Caco-2 (cell line): ENCODE measurements around the gene GRAP. TPM values are rescaled to one million over a fixed set of nuclear protein-coding genes. Genes with fewer than 3 reads are reported as not detected.

Source experiments
- BruUV-seq: library from RNA; stranded (reverse); fragments of 400-500 nt; replicated peaks from 2 replicates; lab custom pipeline; 2021; lab: Mats Ljungman, UMichigan
- CTCF ChIA-PET: fragments of 300-600 bp; sonication (Branson Sonifier 250); formaldehyde crosslinking; loops from one replicate; lab custom pipeline; 2022; ENCODE audit warnings: antibody characterized with exemption; lab: Charles Lee
- POLR2A ChIA-PET: fragments of 300-600 bp; sonication (Branson Sonifier 250); formaldehyde crosslinking; loops from one replicate; lab custom pipeline; 2022; ENCODE audit warnings: antibody characterized with exemption; lab: Charles Lee
- DNase-seq, 2 experiments: peaks; one replicate each; pipeline versions ENCODE4 v3.0.0 to v3.0.0-alpha.2; 2020 to 2022
- H3K27me3 ChIP-seq: replicated peaks from 2 replicates; pipeline ENCODE4 v1.6.0; 2011; ENCODE audit warnings: low read length; ENCODE audit not compliant: control insufficient read depth, insufficient read depth
- H3K36me3 ChIP-seq: 2 replicates; pipeline ENCODE4 v1.5.1; 2011; ENCODE audit warnings: low read length; ENCODE audit not compliant: control insufficient read depth, insufficient read depth
- H3K4me1 ChIP-seq: fragments of 250-450 bp; sonication (Bioruptor Pico); 2 replicates; pipeline ENCODE4 v1.5.1; 2020; ENCODE audit warnings: mild to moderate bottlenecking
- H3K4me3 ChIP-seq: 2 replicates; pipeline ENCODE4 v1.5.1; 2011; ENCODE audit warnings: low read depth, mild to moderate bottlenecking, control low read depth, low read length
- H3K9me3 ChIP-seq: fragments of 250-450 bp; sonication (Bioruptor Pico); 2 replicates; pipeline ENCODE4 v1.5.1; 2020; ENCODE audit warnings: mild to moderate bottlenecking, moderate library complexity
- H3K27ac Mint-ChIP-seq: one replicate; pipeline ENCODE4 v1.8.0; 2022; ENCODE audit warnings: mixed read lengths; ENCODE audit not compliant: unreplicated experiment
- H3K27me3 Mint-ChIP-seq: one replicate; pipeline ENCODE4 v1.8.0; 2022; ENCODE audit warnings: mixed read lengths; ENCODE audit not compliant: insufficient read depth, unreplicated experiment
- H3K36me3 Mint-ChIP-seq: one replicate; pipeline ENCODE4 v1.8.0; 2022; ENCODE audit warnings: mild to moderate bottlenecking, mixed read lengths; ENCODE audit not compliant: insufficient read depth, unreplicated experiment
- H3K4me1 Mint-ChIP-seq: one replicate; pipeline ENCODE4 v1.8.0; 2022; ENCODE audit warnings: low read depth, mixed read lengths; ENCODE audit not compliant: unreplicated experiment
- H3K4me3 Mint-ChIP-seq: one replicate; pipeline ENCODE4 v1.8.0; 2022; ENCODE audit warnings: mild to moderate bottlenecking, moderate library complexity, mixed read lengths; ENCODE audit not compliant: unreplicated experiment
- H3K9me3 Mint-ChIP-seq: one replicate; pipeline ENCODE4 v1.8.0; 2022; ENCODE audit warnings: mixed read lengths; ENCODE audit not compliant: unreplicated experiment
- intact Hi-C: fragments of 100-400 bp; cut with micrococcal nuclease; formaldehyde crosslinking; loops from one replicate; pipeline ENCODE4 v1.10.0; 2022; ENCODE audit not compliant: unreplicated experiment
- total RNA-seq: library from RNA; stranded (reverse); gene quantifications from 2 replicates; pipeline ENCODE4 v1.2.3, GENCODE V29; 2022
- TF ChIP-seq, protein P1 (sequence below), 2 experiments: fragments of 200-600 bp in 1 of 2; IDR thresholded peaks; 1 replicate in 1 of 2; 2 replicates in 1 of 2; pipeline versions ENCODE4 v1.5.1 to v1.8.0; 2011 to 2022; ENCODE audit warnings: antibody characterized with exemption in 1 of 2, control low read depth in 1 of 2, inconsistent platforms in 1 of 2, low read depth in 1 of 2, low read length in 1 of 2, mild to moderate bottlenecking in 1 of 2, moderate library complexity in 1 of 2; ENCODE audit not compliant: insufficient read depth in 1 of 2, severe bottlenecking in 1 of 2, unreplicated experiment in 1 of 2

Gene GRAP
- total RNA-seq, 1 experiment from 2014 or later: 0.50 TPM

DNA sequence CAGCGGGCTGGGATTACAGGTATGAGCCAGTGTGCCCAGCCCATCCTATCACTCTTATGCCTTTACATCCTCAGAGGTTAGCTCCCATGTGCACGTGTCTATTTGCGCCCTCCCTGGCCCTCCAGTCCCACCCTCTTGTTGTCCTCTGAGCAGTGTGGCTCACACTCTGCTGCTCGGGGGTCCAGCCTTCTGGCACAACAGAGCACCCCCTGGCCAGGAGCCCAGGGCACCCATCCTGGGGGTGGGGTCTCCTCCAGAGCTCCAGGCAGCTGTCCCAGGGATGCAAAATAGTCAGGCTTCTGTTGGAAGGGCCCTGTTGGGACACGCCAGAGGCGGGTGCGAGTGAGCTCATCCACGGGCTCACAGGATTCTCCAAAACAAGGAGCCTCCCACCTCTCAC lies 30.5 kb downstream of the GRAP start:
- H3K9me3 Mint-ChIP-seq: no peaks in the 10 kb centered on the region
- intact Hi-C loops: no loop called here
- no peaks in the 10 kb centered on the region for H3K36me3 Mint-ChIP-seq
- Histone ChIP-seq H3K4me3 (no peak overlapping the region), H3K36me3 (no peaks in the 10 kb centered on the region), H3K9me3 (no peaks in the 10 kb centered on the region), H3K27me3 (no peaks in the 10 kb centered on the region), H3K4me1 (no peaks in the 10 kb centered on the region)
- H3K4me1 Mint-ChIP-seq: no peaks in the 10 kb centered on the region
- H3K27ac Mint-ChIP-seq: no peak overlapping the region
- TF ChIP-seq, protein P1, sequence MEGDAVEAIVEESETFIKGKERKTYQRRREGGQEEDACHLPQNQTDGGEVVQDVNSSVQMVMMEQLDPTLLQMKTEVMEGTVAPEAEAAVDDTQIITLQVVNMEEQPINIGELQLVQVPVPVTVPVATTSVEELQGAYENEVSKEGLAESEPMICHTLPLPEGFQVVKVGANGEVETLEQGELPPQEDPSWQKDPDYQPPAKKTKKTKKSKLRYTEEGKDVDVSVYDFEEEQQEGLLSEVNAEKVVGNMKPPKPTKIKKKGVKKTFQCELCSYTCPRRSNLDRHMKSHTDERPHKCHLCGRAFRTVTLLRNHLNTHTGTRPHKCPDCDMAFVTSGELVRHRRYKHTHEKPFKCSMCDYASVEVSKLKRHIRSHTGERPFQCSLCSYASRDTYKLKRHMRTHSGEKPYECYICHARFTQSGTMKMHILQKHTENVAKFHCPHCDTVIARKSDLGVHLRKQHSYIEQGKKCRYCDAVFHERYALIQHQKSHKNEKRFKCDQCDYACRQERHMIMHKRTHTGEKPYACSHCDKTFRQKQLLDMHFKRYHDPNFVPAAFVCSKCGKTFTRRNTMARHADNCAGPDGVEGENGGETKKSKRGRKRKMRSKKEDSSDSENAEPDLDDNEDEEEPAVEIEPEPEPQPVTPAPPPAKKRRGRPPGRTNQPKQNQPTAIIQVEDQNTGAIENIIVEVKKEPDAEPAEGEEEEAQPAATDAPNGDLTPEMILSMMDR (IDR thresholded peaks at IDR 0.05; ENCODE audit: insufficient read depth in 1 of 2, low read depth in 1 of 2, low read length in 1 of 2, severe bottlenecking in 1 of 2, unreplicated experiment in 1 of 2): no peak
- BruUV-seq: no TSS peak
- ChIA-PET CTCF (no interaction called here), POLR2A (no interaction called here)
- H3K4me3 Mint-ChIP-seq: no peak overlapping the region
- no peaks in the 10 kb centered on the region for H3K27me3 Mint-ChIP-seq
- no peak for DNase-seq

DNA sequence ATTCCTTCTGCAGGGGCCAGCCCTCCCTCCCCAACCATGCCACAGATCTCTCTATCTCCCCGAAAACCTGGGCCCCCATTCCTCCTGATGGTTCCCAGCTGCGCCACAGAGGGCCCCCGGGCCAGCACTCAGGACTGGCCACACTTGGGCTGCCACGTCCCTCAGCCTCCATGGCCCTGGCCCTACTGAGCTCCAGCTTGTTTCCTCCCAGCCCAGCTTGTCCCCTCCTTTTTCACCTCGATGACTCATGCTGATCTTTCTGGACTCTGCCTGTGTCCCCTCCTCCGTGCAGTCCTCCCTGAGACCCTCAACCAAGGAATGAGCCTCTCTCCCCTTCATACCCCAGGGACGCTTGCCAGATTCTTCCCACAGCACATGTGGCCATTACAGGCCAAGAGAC lies 31.3 kb downstream of the GRAP start:
- ChIA-PET CTCF (interaction anchor here (1.2 kb wide), 1 partner anchor 55 kb away, joined by 6 read pairs; no protein-coding TSS in a partner anchor), POLR2A (no interaction called here)
- Mint-ChIP-seq H3K27me3 (no peaks in the 10 kb centered on the region), H3K9me3 (no peaks in the 10 kb centered on the region), H3K4me3 (no peak overlapping the region), H3K27ac (no peak overlapping the region), H3K4me1 (no peaks in the 10 kb centered on the region), H3K36me3 (no peaks in the 10 kb centered on the region)
- Histone ChIP-seq H3K27me3 (no peaks in the 10 kb centered on the region), H3K36me3 (no peaks in the 10 kb centered on the region), H3K4me3 (no peak overlapping the region), H3K4me1 (no peaks in the 10 kb centered on the region), H3K9me3 (no peaks in the 10 kb centered on the region)
- no peak for DNase-seq
- BruUV-seq: no TSS peak
- intact Hi-C loops: no loop called here
- TF ChIP-seq, protein P1 (IDR thresholded peaks at IDR 0.05; ENCODE audit: insufficient read depth in 1 of 2, low read depth in 1 of 2, low read length in 1 of 2, severe bottlenecking in 1 of 2, unreplicated experiment in 1 of 2): no peak

DNA sequence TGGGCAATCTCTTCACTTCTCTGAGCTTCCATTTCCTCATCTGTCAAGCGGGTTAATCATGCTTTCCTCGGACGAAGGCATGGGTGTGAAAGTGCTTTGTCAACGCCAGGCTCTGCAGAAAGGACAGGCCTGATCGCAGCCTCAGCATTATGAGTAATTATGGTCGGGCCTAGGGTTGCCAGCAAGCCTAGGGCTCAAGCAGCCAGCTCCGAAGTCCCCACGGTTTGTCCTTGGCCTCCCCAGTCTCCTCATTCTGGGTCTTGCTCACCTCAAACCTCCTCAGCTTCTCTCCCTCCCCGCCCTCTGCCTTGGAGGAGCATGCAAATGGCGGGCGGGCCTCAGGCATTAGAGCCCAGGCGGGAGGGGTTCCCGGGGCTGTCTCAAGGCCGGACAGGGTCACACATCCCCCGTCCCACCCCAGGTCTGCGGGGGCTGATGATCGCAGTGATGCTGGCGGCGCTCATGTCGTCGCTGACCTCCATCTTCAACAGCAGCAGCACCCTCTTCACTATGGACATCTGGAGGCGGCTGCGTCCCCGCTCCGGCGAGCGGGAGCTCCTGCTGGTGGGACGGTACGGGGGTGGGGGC lies 32.0 kb downstream of the GRAP start:
- no peaks in the 10 kb centered on the region for H3K27me3 Mint-ChIP-seq
- H3K36me3 ChIP-seq: no peaks in the 10 kb centered on the region
- no TSS peak for BruUV-seq
- H3K4me3 ChIP-seq: no peak overlapping the region
- TF ChIP-seq, protein P1 (IDR thresholded peaks at IDR 0.05; ENCODE audit: insufficient read depth in 1 of 2, low read depth in 1 of 2, low read length in 1 of 2, severe bottlenecking in 1 of 2, unreplicated experiment in 1 of 2): no peak
- no peaks in the 10 kb centered on the region for H3K9me3 ChIP-seq
- ChIA-PET CTCF (interaction anchor here (1.2 kb wide), 1 partner anchor 54 kb away, joined by 6 read pairs; no protein-coding TSS in a partner anchor), POLR2A (no interaction called here)
- H3K27ac Mint-ChIP-seq: no peak overlapping the region
- H3K4me1 ChIP-seq: no peaks in the 10 kb centered on the region
- no peak for DNase-seq
- no peaks in the 10 kb centered on the region for H3K36me3 Mint-ChIP-seq
- no peaks in the 10 kb centered on the region for H3K27me3 ChIP-seq
- intact Hi-C loops: no loop called here
- H3K9me3 Mint-ChIP-seq: no peaks in the 10 kb centered on the region
- no peaks in the 10 kb centered on the region for H3K4me1 Mint-ChIP-seq
- H3K4me3 Mint-ChIP-seq: no peak overlapping the region
